K562 (cell line): ENCODE data around the gene TMEM60. TPM values are rescaled to one million over a fixed set of nuclear protein-coding genes. Genes with fewer than 3 reads are reported as not detected.

ENCODE experiments used
- CTBP1 ChIP-seq: fragments of 450-650 bp; IDR thresholded peaks from 2 replicates; pipeline ENCODE4 v1.6.1; 2016; ENCODE audit warnings: borderline replicate concordance
- FOXA3 ChIP-seq, 2 experiments: fragments of 450-650 bp in 1 of 2; sonication (generic) in 1 of 2; formaldehyde crosslinking; IDR thresholded peaks in 1 of 2; conservative IDR thresholded peaks in 1 of 2; 2 replicates each; pipeline versions ENCODE4 v1.4.0 to v1.8.0; 2020 to 2022; ENCODE audit warnings: mild to moderate bottlenecking in 2 of 2, missing genetic modification reagents in 1 of 2
- PHF8 ChIP-seq: fragments of 200-600 bp; sonication (generic); IDR thresholded peaks from 2 replicates; pipeline ENCODE4 v1.6.1; 2012; ENCODE audit warnings: mixed run types, mild to moderate bottlenecking, inconsistent platforms, low read length, moderate library complexity, borderline replicate concordance
- POLR2AphosphoS2 ChIP-seq: IDR thresholded peaks from 2 replicates; pipeline ENCODE4 v1.6.1; 2012; ENCODE audit warnings: low read length, improper control_type of control experiment
- polyA plus RNA-seq, 8 experiments: library from polyadenylated mRNA; depleted of rRNA in 4 of 8; stranded (reverse) in 5 of 8; unstranded in 3 of 8; fragments of >200 nt; fragmentation: Nextera tagmentation in 2 of 8; fragmentation: Illumina TruSeq in 1 of 8; extraction: Ambion mirVana in 2 of 8; extraction: Trizol in 1 of 8; gene quantifications; 2 replicates each; pipeline versions ENCODE4 v1.2.1 to v1.2.3, GENCODE V29; 2011 to 2014; ENCODE audit warnings: inconsistent platforms in 1 of 8, missing spikeins in 1 of 8
- total RNA-seq, 7 experiments: library from RNA; depleted of rRNA in 6 of 7; stranded (reverse); fragments of >200 nt in 6 of 7; fragmentation: Illumina TruSeq in 2 of 7; extraction: Trizol in 2 of 7; gene quantifications; 2 replicates each; pipeline versions ENCODE4 v1.2.1 to v1.2.3, GENCODE V29; 2011 to 2021; ENCODE audit warnings: low replicate concordance in 1 of 7
- TF ChIP-seq, protein P1 (sequence below): fragments of 450-650 bp; IDR thresholded peaks from 2 replicates; pipeline ENCODE4 v1.6.1; 2017; ENCODE audit warnings: antibody characterized with exemption, mild to moderate bottlenecking
- TF ChIP-seq, protein P2 (sequence below): fragments of 250-450 bp; sonication (Bioruptor Pico); IDR thresholded peaks from 2 replicates; pipeline ENCODE4 v1.4.0; 2020; ENCODE audit warnings: mild to moderate bottlenecking
- TF ChIP-seq, protein P3 (sequence below), 3 experiments: fragments of 200-800 bp in 1 of 3; sonication (Bioruptor generic) in 1 of 3; sonication (generic) in 1 of 3; formaldehyde crosslinking in 1 of 3; IDR thresholded peaks; 2 replicates each; pipeline versions ENCODE4 v1.6.1 to v1.8.0; 2016 to 2022; ENCODE audit warnings: mild to moderate bottlenecking in 2 of 3, missing compliant biosample characterization in 2 of 3, missing genetic modification characterization in 2 of 3, missing genetic modification reagents in 1 of 3

TMEM60 gene
- total and polyA plus RNA-seq, 9 of the 15 experiments (the other 6 are each of a cell fraction or from before 2014, with no cell fraction given), result 12.5 to 140 (median 38.4) TPM

DNA sequence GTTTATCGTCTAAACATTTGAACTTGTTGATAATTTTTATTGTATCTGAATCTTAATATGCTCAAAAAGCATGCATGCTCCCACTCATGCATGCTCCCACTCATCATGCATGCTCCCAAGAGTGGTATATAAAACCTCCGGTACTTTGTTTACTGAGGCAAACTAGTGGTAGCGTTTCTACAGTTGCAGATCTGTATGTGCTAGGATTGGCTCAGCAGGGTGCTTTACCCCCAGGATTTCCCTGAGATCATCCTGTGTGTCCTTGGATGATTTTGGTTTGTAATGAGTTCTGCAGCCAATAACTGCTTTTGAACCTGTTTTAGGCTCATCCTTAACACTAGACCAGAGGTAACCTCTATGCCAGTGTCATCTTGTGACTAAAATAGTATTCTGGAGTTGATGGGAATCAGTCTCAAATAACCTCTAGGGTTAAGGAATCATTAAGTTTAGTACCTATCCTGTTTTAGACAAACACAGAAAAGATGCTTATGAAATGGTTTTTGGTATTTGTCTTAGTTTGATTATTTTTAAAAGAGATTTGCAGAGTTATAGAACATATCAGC is 40.8 kb upstream of the TMEM60 start (continued):
- TF ChIP-seq, protein P1, sequence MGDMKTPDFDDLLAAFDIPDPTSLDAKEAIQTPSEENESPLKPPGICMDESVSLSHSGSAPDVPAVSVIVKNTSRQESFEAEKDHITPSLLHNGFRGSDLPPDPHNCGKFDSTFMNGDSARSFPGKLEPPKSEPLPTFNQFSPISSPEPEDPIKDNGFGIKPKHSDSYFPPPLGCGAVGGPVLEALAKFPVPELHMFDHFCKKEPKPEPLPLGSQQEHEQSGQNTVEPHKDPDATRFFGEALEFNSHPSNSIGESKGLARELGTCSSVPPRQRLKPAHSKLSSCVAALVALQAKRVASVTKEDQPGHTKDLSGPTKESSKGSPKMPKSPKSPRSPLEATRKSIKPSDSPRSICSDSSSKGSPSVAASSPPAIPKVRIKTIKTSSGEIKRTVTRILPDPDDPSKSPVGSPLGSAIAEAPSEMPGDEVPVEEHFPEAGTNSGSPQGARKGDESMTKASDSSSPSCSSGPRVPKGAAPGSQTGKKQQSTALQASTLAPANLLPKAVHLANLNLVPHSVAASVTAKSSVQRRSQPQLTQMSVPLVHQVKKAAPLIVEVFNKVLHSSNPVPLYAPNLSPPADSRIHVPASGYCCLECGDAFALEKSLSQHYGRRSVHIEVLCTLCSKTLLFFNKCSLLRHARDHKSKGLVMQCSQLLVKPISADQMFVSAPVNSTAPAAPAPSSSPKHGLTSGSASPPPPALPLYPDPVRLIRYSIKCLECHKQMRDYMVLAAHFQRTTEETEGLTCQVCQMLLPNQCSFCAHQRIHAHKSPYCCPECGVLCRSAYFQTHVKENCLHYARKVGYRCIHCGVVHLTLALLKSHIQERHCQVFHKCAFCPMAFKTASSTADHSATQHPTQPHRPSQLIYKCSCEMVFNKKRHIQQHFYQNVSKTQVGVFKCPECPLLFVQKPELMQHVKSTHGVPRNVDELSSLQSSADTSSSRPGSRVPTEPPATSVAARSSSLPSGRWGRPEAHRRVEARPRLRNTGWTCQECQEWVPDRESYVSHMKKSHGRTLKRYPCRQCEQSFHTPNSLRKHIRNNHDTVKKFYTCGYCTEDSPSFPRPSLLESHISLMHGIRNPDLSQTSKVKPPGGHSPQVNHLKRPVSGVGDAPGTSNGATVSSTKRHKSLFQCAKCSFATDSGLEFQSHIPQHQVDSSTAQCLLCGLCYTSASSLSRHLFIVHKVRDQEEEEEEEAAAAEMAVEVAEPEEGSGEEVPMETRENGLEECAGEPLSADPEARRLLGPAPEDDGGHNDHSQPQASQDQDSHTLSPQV, result no peak
- TF ChIP-seq, protein P2, sequence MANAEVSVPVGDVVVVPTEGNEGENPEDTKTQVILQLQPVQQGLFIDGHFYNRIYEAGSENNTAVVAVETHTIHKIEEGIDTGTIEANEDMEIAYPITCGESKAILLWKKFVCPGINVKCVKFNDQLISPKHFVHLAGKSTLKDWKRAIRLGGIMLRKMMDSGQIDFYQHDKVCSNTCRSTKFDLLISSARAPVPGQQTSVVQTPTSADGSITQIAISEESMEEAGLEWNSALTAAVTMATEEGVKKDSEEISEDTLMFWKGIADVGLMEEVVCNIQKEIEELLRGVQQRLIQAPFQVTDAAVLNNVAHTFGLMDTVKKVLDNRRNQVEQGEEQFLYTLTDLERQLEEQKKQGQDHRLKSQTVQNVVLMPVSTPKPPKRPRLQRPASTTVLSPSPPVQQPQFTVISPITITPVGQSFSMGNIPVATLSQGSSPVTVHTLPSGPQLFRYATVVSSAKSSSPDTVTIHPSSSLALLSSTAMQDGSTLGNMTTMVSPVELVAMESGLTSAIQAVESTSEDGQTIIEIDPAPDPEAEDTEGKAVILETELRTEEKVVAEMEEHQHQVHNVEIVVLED (CRISPR knock-in tag), result no peak
- TF ChIP-seq POLR2AphosphoS2 (no peak), PHF8 (no peak), CTBP1 (peak; percentile 36), FOXA3 (CRISPR knock-in tag; conservative IDR thresholded peaks at IDR 0.05 in 1 of 2, IDR thresholded peaks at IDR 0.05 in 1 of 2) (0 out of 4 replicates have a peak, but pooled peaks have one; percentile 22 to 34)
- TF ChIP-seq, protein P3, sequence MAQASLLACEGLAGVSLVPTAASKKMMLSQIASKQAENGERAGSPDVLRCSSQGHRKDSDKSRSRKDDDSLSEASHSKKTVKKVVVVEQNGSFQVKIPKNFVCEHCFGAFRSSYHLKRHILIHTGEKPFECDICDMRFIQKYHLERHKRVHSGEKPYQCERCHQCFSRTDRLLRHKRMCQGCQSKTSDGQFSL (CRISPR knock-in tag; IDR thresholded peaks at IDR 0.05), result no peak
- TF ChIP-seq, protein P3 (tag; IDR thresholded peaks at IDR 0.05), result no peak
